Astrocyte (in vitro differentiated cells and primary cell): ENCODE measurements around the gene KRT17. TPM values are rescaled to one million over a fixed set of nuclear protein-coding genes. Genes with fewer than 3 reads are reported as not detected.

Experiments
- DNase-seq: peaks from one replicate; pipeline ENCODE4 v3.0.0-alpha.2; 2010; ENCODE audit warnings: low read depth
- FAIRE-seq: peaks from 2 replicates; lab custom pipeline; 2011; peaks lifted over from hg19 to GRCh38; lab: Jason Lieb, UNC
- H2AFZ ChIP-seq: 2 replicates; pipeline ENCODE4 v1.6.0; 2012; ENCODE audit warnings: low read depth, low read length, inconsistent platforms
- H3K27ac ChIP-seq: 2 replicates; pipeline ENCODE4 v1.5.1; 2011; ENCODE audit warnings: low read depth, low read length, inconsistent platforms
- H3K27me3 ChIP-seq: 2 replicates; pipeline ENCODE4 v1.6.0; 2011; ENCODE audit warnings: low read length, inconsistent platforms; ENCODE audit not compliant: insufficient read depth
- H3K36me3 ChIP-seq: 2 replicates; pipeline ENCODE4 v1.5.1; 2011; ENCODE audit warnings: low read length, inconsistent platforms; ENCODE audit not compliant: insufficient read depth
- H3K4me1 ChIP-seq: 2 replicates; pipeline ENCODE4 v1.5.1; 2011; ENCODE audit warnings: low read length, inconsistent platforms; ENCODE audit not compliant: insufficient read depth
- H3K4me2 ChIP-seq: 2 replicates; pipeline ENCODE4 v1.6.0; 2012; ENCODE audit warnings: low read length, inconsistent platforms
- H3K4me3 ChIP-seq: 2 replicates; pipeline ENCODE4 v1.5.1; 2011; ENCODE audit warnings: low read depth, mild to moderate bottlenecking, low read length, inconsistent platforms; ENCODE audit not compliant: insufficient read depth
- H3K79me2 ChIP-seq: 2 replicates; pipeline ENCODE4 v1.6.0; 2012; ENCODE audit warnings: mild to moderate bottlenecking, low read length, inconsistent platforms; ENCODE audit not compliant: insufficient read depth
- H3K9ac ChIP-seq: 2 replicates; pipeline ENCODE4 v1.6.0; 2012; ENCODE audit warnings: mild to moderate bottlenecking, low read length, inconsistent platforms
- H3K9me3 ChIP-seq: 2 replicates; pipeline ENCODE4 v1.5.1; 2012; ENCODE audit warnings: low read depth, mild to moderate bottlenecking, low read length, inconsistent platforms; ENCODE audit not compliant: insufficient read depth
- H4K20me1 ChIP-seq: 2 replicates; pipeline ENCODE4 v1.6.0; 2012; ENCODE audit warnings: low read length, inconsistent platforms; ENCODE audit not compliant: insufficient read depth
- H3K27ac Mint-ChIP-seq: one replicate; pipeline ENCODE4 v1.8.0; 2021; ENCODE audit warnings: mild to moderate bottlenecking, mixed read lengths; ENCODE audit not compliant: unreplicated experiment
- H3K27me3 Mint-ChIP-seq: one replicate; pipeline ENCODE4 v1.8.0; 2021; ENCODE audit warnings: low read depth, mixed read lengths; ENCODE audit not compliant: unreplicated experiment
- H3K36me3 Mint-ChIP-seq: one replicate; pipeline ENCODE4 v1.8.0; 2021; ENCODE audit warnings: low read depth, mixed read lengths; ENCODE audit not compliant: unreplicated experiment
- H3K4me1 Mint-ChIP-seq: one replicate; pipeline ENCODE4 v1.8.0; 2021; ENCODE audit warnings: low read depth, mixed read lengths; ENCODE audit not compliant: unreplicated experiment
- H3K4me3 Mint-ChIP-seq: one replicate; pipeline ENCODE4 v1.8.0; 2021; ENCODE audit warnings: mild to moderate bottlenecking, moderate library complexity, mixed read lengths; ENCODE audit not compliant: unreplicated experiment
- H3K9me3 Mint-ChIP-seq: one replicate; pipeline ENCODE4 v1.8.0; 2021; ENCODE audit warnings: mild to moderate bottlenecking, mixed read lengths; ENCODE audit not compliant: unreplicated experiment
- CTCF ChIP-seq: IDR thresholded peaks from 2 replicates; pipeline ENCODE4 v1.5.1; 2011; ENCODE audit warnings: low read depth, mild to moderate bottlenecking, inconsistent platforms, low read length, moderate library complexity; ENCODE audit not compliant: insufficient read depth
- EZH2 ChIP-seq: IDR thresholded peaks from 2 replicates; pipeline ENCODE4 v1.6.1; 2012; ENCODE audit warnings: mild to moderate bottlenecking, low read length, inconsistent platforms; ENCODE audit not compliant: insufficient read depth
- total RNA-seq: library from RNA; stranded (reverse); gene quantifications from 2 replicates; pipeline ENCODE4 v1.2.1, GENCODE V29; 2021

Gene KRT17
- total RNA-seq, 1 donor from 2014 or later = 21.4 TPM

GRCh38 chr17:41655611-41656111 lies 31.3 kb upstream of the KRT17 start:
- H4K20me1 ChIP-seq = no peaks in the 10 kb centered on the region
- no peak overlapping the region for H3K27ac ChIP-seq
- peaks cover 5% of the 10 kb centered on the region for H3K27me3 Mint-ChIP-seq
- no peak for TF ChIP-seq CTCF
- no peaks in the 10 kb centered on the region for H3K79me2 ChIP-seq
- peaks cover 2% of the 10 kb centered on the region for H3K4me1 Mint-ChIP-seq
- H3K4me3 ChIP-seq = no peak overlapping the region
- H3K9ac ChIP-seq = no peak overlapping the region
- H2AFZ ChIP-seq = peak overlapping the region; percentile 60
- H3K9me3 ChIP-seq = no peaks in the 10 kb centered on the region
- no peaks in the 10 kb centered on the region for H3K4me1 ChIP-seq
- H3K9me3 Mint-ChIP-seq = no peaks in the 10 kb centered on the region
- H3K36me3 Mint-ChIP-seq = no peaks in the 10 kb centered on the region
- H3K36me3 ChIP-seq = no peaks in the 10 kb centered on the region
- H3K27me3 ChIP-seq = no peaks in the 10 kb centered on the region
- no peak overlapping the region for H3K27ac Mint-ChIP-seq
- no peak for DNase-seq
- no peak overlapping the region for H3K4me2 ChIP-seq
- FAIRE-seq = no peak
- H3K4me3 Mint-ChIP-seq = no peak overlapping the region

GRCh38 chr17:41654678-41655607 lies 30.6 kb upstream of the KRT17 start:
- H3K9me3 Mint-ChIP-seq = no peaks in the 10 kb centered on the region
- Histone ChIP-seq H3K4me3 (no peak overlapping the region), H3K9me3 (no peaks in the 10 kb centered on the region), H3K9ac (no peak overlapping the region), H3K27me3 (no peaks in the 10 kb centered on the region), H4K20me1 (no peaks in the 10 kb centered on the region), H3K4me1 (no peaks in the 10 kb centered on the region), H3K36me3 (no peaks in the 10 kb centered on the region), H3K4me2 (no peak overlapping the region), H3K27ac (no peak overlapping the region), H2AFZ (peak overlapping the region; percentile 60), H3K79me2 (no peaks in the 10 kb centered on the region)
- H3K4me1 Mint-ChIP-seq = peaks cover 2% of the 10 kb centered on the region
- H3K4me3 Mint-ChIP-seq = no peak overlapping the region
- DNase-seq (no peak), FAIRE-seq (no peak)
- peaks cover 4% of the 10 kb centered on the region for H3K27me3 Mint-ChIP-seq
- no peak overlapping the region for H3K27ac Mint-ChIP-seq
- no peaks in the 10 kb centered on the region for H3K36me3 Mint-ChIP-seq
- TF ChIP-seq CTCF (no peak), EZH2 (no peak)
